Fibroblast of lung (primary cell): Measurements from ENCODE around the gene IL20RB. TPM values are rescaled to one million over a fixed set of nuclear protein-coding genes. Genes with fewer than 3 reads are reported as not detected.
A peak's percentile ranks its signal among the peaks of the same experiment; 100 is the strongest.

Experiments
- DNase-seq, 2 donors: peaks; one replicate each; pipeline versions ENCODE4 v3.0.0 to v3.0.0-alpha.2; 2010; ENCODE audit warnings: low read depth in 2 of 2
- H2AFZ ChIP-seq: 2 replicates; pipeline ENCODE4 v1.5.1; 2012; ENCODE audit warnings: low read length, control low read depth, inconsistent platforms
- H3K27ac ChIP-seq: 2 replicates; pipeline ENCODE4 v1.5.1; 2011; ENCODE audit warnings: low read length, control low read depth; ENCODE audit not compliant: insufficient read depth
- H3K27me3 ChIP-seq: 2 replicates; pipeline ENCODE4 v1.5.1; 2011; ENCODE audit warnings: mild to moderate bottlenecking, low read length; ENCODE audit not compliant: control insufficient read depth, insufficient read depth
- H3K36me3 ChIP-seq: 2 replicates; pipeline ENCODE4 v1.5.1; 2011; ENCODE audit warnings: low read length; ENCODE audit not compliant: control insufficient read depth, insufficient read depth
- H3K4me1 ChIP-seq: 2 replicates; pipeline ENCODE4 v1.5.1; 2011; ENCODE audit warnings: low read length; ENCODE audit not compliant: control insufficient read depth, insufficient read depth; ENCODE audit errors: extremely low read depth
- H3K4me2 ChIP-seq: 2 replicates; pipeline ENCODE4 v1.5.1; 2011; ENCODE audit warnings: low read length, control low read depth; ENCODE audit not compliant: insufficient read depth; ENCODE audit errors: extremely low read depth
- H3K4me3 ChIP-seq, 4 experiments: fragments of 200-600 bp in 1 of 4; sonication (generic) in 1 of 4; replicated peaks in 1 of 4; 2 replicates each; pipeline ENCODE4 v1.5.1; 2011 to 2016; ENCODE audit warnings: low read length in 4 of 4, low read depth in 3 of 4, mild to moderate bottlenecking in 3 of 4, control low read depth in 2 of 4, inconsistent platforms in 1 of 4, mixed read lengths in 1 of 4; ENCODE audit not compliant: insufficient read depth in 1 of 4; ENCODE audit errors: control extremely low read depth in 1 of 4
- H3K79me2 ChIP-seq: 2 replicates; pipeline ENCODE4 v1.5.1; 2012; ENCODE audit warnings: mild to moderate bottlenecking, low read length, inconsistent platforms; ENCODE audit not compliant: control insufficient read depth, insufficient read depth
- H3K9ac ChIP-seq: 2 replicates; pipeline ENCODE4 v1.5.1; 2011; ENCODE audit warnings: mild to moderate bottlenecking, low read length, control low read depth; ENCODE audit not compliant: insufficient read depth
- H3K9me3 ChIP-seq: 2 replicates; pipeline ENCODE4 v1.5.1; 2012; ENCODE audit warnings: low read depth, low read length; ENCODE audit not compliant: control insufficient read depth, insufficient read depth
- H4K20me1 ChIP-seq: 2 replicates; pipeline ENCODE4 v1.5.1; 2011; ENCODE audit warnings: low read length; ENCODE audit not compliant: control insufficient read depth, insufficient read depth; ENCODE audit errors: extremely low read depth
- CTCF ChIP-seq, 2 donors: IDR thresholded peaks in 1 of 2; conservative IDR thresholded peaks in 1 of 2; 1 replicate in 1 of 2; 2 replicates in 1 of 2; pipeline ENCODE4 v1.5.1; 2011 to 2012; ENCODE audit warnings: low read length in 2 of 2, control low read depth in 1 of 2, inconsistent platforms in 1 of 2, low read depth in 1 of 2, mild to moderate bottlenecking in 1 of 2
- EZH2 ChIP-seq: IDR thresholded peaks from 2 replicates; pipeline ENCODE4 v1.5.1; 2012; ENCODE audit warnings: low read length, control low read depth, mild to moderate bottlenecking; ENCODE audit errors: missing control alignments
- polyA plus RNA-seq, 2 donors: library from polyadenylated mRNA; depleted of rRNA in 1 of 2; stranded (reverse) in 1 of 2; unstranded in 1 of 2; fragments of >200 nt; gene quantifications; 2 replicates each; pipeline ENCODE4 v1.2.1, GENCODE V29; 2011 to 2012; ENCODE audit warnings: missing spikeins in 1 of 2
- total RNA-seq: library from RNA; depleted of rRNA; stranded (reverse); fragments of >200 nt; gene quantifications from 2 replicates; pipeline ENCODE4 v1.2.1, GENCODE V29; 2014

IL20RB gene
- total and polyA plus RNA-seq, 2 donors (not counting 1 experiment from before 2014, with no cell fraction given), result 1.9 to 3.0 TPM

- Histone ChIP-seq H3K4me3 (no peak overlapping the region), H3K27me3 (no peaks in the 10 kb centered on the region), H3K4me2 (no peak overlapping the region), H4K20me1 (no peaks in the 10 kb centered on the region), H2AFZ (no peak overlapping the region), H3K36me3 (no peaks in the 10 kb centered on the region), H3K9me3 (no peaks in the 10 kb centered on the region), H3K9ac (no peak overlapping the region), H3K27ac (no peak overlapping the region), H3K79me2 (no peaks in the 10 kb centered on the region), H3K4me1 (peaks cover 4% of the 10 kb centered on the region)
- TF ChIP-seq EZH2, result no peak
- peak; percentile 22 to 36 for TF ChIP-seq CTCF (conservative IDR thresholded peaks at IDR 0.05 in 1 of 2, IDR thresholded peaks at IDR 0.05 in 1 of 2; ENCODE audit: low read depth in 1 of 2, low read length in 2 of 2)
- peak in 1 of 2 donors; percentile 57 for DNase-seq
These were observed 8.1 kb upstream of the IL20RB start for GRCh38 chr3:136949708-136950107.

GRCh38 chr3:136950623-136951022, 7.2 kb upstream of the IL20RB start:
- H3K9ac ChIP-seq, result no peak overlapping the region
- H3K27me3 ChIP-seq, result no peaks in the 10 kb centered on the region
- H3K4me1 ChIP-seq, result peaks cover 9% of the 10 kb centered on the region
- no peaks in the 10 kb centered on the region for H3K79me2 ChIP-seq
- H4K20me1 ChIP-seq, result no peaks in the 10 kb centered on the region
- H3K27ac ChIP-seq, result no peak overlapping the region
- DNase-seq, result no peak
- H3K36me3 ChIP-seq, result no peaks in the 10 kb centered on the region
- H3K9me3 ChIP-seq, result no peaks in the 10 kb centered on the region
- no peak overlapping the region for H3K4me2 ChIP-seq
- H3K4me3 ChIP-seq, result no peak overlapping the region
- TF ChIP-seq EZH2 (no peak), CTCF (conservative IDR thresholded peaks at IDR 0.05 in 1 of 2, IDR thresholded peaks at IDR 0.05 in 1 of 2; ENCODE audit: low read depth in 1 of 2, low read length in 2 of 2) (no peak)
- H2AFZ ChIP-seq, result no peak overlapping the region

- H2AFZ ChIP-seq, result no peak overlapping the region
- H3K4me3 ChIP-seq, result no peak overlapping the region
- no peak overlapping the region for H3K9ac ChIP-seq
- no peak overlapping the region for H3K27ac ChIP-seq
- peaks cover 18% of the 10 kb centered on the region for H3K4me1 ChIP-seq
- TF ChIP-seq EZH2 (no peak), CTCF (conservative IDR thresholded peaks at IDR 0.05 in 1 of 2, IDR thresholded peaks at IDR 0.05 in 1 of 2; ENCODE audit: low read depth in 1 of 2, low read length in 2 of 2) (no peak)
- no peak overlapping the region for H3K4me2 ChIP-seq
- H3K27me3 ChIP-seq, result no peaks in the 10 kb centered on the region
- DNase-seq, result peak; percentile 49 to 53
- H4K20me1 ChIP-seq, result no peaks in the 10 kb centered on the region
- H3K36me3 ChIP-seq, result no peaks in the 10 kb centered on the region
- no peaks in the 10 kb centered on the region for H3K9me3 ChIP-seq
- no peaks in the 10 kb centered on the region for H3K79me2 ChIP-seq
These were observed 5.5 kb upstream of the IL20RB start for GRCh38 chr3:136952292-136952691.
